GM23338 (cell line): ENCODE data around the gene ANKRD53.

ENCODE experiments used
- CREB1 ChIP-seq: fragments of 250-450 bp; sonication (Bioruptor Pico); IDR thresholded peaks from 2 replicates; pipeline ENCODE4 v1.5.0; 2020; ENCODE audit warnings: low read depth, mild to moderate bottlenecking, moderate library complexity
- EZH2 ChIP-seq: fragments of 200-600 bp; sonication (generic); IDR thresholded peaks from one replicate; pipeline ENCODE4 v1.8.0; 2017; ENCODE audit warnings: antibody characterized with exemption, mild to moderate bottlenecking, low read depth; ENCODE audit not compliant: unreplicated experiment
- EZH2phosphoT487 ChIP-seq: fragments of 200-600 bp; sonication (generic); IDR thresholded peaks from one replicate; pipeline ENCODE4 v1.8.1; 2018; ENCODE audit warnings: antibody characterized with exemption; ENCODE audit not compliant: unreplicated experiment
- JUNB ChIP-seq: IDR thresholded peaks from one replicate; pipeline ENCODE4 v1.6.1; 2016; ENCODE audit warnings: antibody characterized with exemption; ENCODE audit not compliant: unreplicated experiment
- POLR2AphosphoS5 ChIP-seq: IDR thresholded peaks from 2 replicates; pipeline ENCODE4 v1.6.1; 2016; ENCODE audit warnings: antibody characterized with exemption, low read depth
- STAT1 ChIP-seq: IDR thresholded peaks from one replicate; pipeline ENCODE4 v1.6.1; 2016; ENCODE audit warnings: antibody characterized with exemption; ENCODE audit not compliant: unreplicated experiment
- ZNF114 ChIP-seq: fragments of 250-450 bp; sonication (Bioruptor Pico); IDR thresholded peaks from 2 replicates; pipeline ENCODE4 v1.5.0; 2020; ENCODE audit warnings: mild to moderate bottlenecking, moderate library complexity
- TF ChIP-seq, protein P1 (sequence below), 2 experiments: fragments of 200-600 bp in 1 of 2; sonication (generic) in 1 of 2; conservative IDR thresholded peaks; 2 replicates each; pipeline versions ENCODE4 v1.5.1 to v1.6.1; 2016 to 2017; ENCODE audit warnings: antibody characterized with exemption in 2 of 2, low read depth in 2 of 2, mild to moderate bottlenecking in 2 of 2, moderate library complexity in 1 of 2
- TF ChIP-seq, protein P2 (sequence below): IDR thresholded peaks from one replicate; pipeline ENCODE4 v1.6.1; 2018; ENCODE audit warnings: antibody characterized with exemption; ENCODE audit not compliant: unreplicated experiment
- TF ChIP-seq, protein P3 (sequence below): fragments of 250-450 bp; sonication (Bioruptor Pico); IDR thresholded peaks from 2 replicates; pipeline ENCODE4 v1.5.0; 2020; ENCODE audit warnings: mild to moderate bottlenecking, moderate library complexity
- TF ChIP-seq, protein P4 (sequence below): IDR thresholded peaks from 2 replicates; pipeline ENCODE4 v1.6.1; 2016; ENCODE audit warnings: antibody characterized with exemption

DNA sequence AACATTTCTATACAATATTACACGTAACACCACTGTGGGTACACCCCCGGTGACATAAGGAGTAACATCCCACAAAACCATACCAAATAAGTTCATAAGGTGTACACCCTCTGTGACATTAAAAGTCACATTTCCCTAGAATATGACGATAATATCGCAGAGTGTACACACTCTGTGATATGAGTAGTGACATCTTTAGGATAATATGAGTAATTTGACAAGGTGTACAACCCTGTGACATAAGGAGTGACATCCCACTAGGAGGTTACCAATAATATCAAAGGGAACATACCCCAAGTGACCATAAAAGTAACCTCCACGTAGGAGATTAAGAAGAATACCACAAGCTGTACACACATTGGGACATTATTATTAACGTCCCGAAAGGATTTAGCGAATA lies 40.2 kb downstream of the ANKRD53 start:
- TF ChIP-seq, protein P1, sequence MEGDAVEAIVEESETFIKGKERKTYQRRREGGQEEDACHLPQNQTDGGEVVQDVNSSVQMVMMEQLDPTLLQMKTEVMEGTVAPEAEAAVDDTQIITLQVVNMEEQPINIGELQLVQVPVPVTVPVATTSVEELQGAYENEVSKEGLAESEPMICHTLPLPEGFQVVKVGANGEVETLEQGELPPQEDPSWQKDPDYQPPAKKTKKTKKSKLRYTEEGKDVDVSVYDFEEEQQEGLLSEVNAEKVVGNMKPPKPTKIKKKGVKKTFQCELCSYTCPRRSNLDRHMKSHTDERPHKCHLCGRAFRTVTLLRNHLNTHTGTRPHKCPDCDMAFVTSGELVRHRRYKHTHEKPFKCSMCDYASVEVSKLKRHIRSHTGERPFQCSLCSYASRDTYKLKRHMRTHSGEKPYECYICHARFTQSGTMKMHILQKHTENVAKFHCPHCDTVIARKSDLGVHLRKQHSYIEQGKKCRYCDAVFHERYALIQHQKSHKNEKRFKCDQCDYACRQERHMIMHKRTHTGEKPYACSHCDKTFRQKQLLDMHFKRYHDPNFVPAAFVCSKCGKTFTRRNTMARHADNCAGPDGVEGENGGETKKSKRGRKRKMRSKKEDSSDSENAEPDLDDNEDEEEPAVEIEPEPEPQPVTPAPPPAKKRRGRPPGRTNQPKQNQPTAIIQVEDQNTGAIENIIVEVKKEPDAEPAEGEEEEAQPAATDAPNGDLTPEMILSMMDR (conservative IDR thresholded peaks at IDR 0.05; ENCODE audit: low read depth in 2 of 2), result no peak
- TF ChIP-seq EZH2 (no peak), STAT1 (no peak), EZH2phosphoT487 (no peak), POLR2AphosphoS5 (no peak), CREB1 (CRISPR knock-in tag) (no peak), ZNF114 (no peak), JUNB (no peak)
- TF ChIP-seq, protein P2, sequence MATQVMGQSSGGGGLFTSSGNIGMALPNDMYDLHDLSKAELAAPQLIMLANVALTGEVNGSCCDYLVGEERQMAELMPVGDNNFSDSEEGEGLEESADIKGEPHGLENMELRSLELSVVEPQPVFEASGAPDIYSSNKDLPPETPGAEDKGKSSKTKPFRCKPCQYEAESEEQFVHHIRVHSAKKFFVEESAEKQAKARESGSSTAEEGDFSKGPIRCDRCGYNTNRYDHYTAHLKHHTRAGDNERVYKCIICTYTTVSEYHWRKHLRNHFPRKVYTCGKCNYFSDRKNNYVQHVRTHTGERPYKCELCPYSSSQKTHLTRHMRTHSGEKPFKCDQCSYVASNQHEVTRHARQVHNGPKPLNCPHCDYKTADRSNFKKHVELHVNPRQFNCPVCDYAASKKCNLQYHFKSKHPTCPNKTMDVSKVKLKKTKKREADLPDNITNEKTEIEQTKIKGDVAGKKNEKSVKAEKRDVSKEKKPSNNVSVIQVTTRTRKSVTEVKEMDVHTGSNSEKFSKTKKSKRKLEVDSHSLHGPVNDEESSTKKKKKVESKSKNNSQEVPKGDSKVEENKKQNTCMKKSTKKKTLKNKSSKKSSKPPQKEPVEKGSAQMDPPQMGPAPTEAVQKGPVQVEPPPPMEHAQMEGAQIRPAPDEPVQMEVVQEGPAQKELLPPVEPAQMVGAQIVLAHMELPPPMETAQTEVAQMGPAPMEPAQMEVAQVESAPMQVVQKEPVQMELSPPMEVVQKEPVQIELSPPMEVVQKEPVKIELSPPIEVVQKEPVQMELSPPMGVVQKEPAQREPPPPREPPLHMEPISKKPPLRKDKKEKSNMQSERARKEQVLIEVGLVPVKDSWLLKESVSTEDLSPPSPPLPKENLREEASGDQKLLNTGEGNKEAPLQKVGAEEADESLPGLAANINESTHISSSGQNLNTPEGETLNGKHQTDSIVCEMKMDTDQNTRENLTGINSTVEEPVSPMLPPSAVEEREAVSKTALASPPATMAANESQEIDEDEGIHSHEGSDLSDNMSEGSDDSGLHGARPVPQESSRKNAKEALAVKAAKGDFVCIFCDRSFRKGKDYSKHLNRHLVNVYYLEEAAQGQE, result no peak
- TF ChIP-seq, protein P3, sequence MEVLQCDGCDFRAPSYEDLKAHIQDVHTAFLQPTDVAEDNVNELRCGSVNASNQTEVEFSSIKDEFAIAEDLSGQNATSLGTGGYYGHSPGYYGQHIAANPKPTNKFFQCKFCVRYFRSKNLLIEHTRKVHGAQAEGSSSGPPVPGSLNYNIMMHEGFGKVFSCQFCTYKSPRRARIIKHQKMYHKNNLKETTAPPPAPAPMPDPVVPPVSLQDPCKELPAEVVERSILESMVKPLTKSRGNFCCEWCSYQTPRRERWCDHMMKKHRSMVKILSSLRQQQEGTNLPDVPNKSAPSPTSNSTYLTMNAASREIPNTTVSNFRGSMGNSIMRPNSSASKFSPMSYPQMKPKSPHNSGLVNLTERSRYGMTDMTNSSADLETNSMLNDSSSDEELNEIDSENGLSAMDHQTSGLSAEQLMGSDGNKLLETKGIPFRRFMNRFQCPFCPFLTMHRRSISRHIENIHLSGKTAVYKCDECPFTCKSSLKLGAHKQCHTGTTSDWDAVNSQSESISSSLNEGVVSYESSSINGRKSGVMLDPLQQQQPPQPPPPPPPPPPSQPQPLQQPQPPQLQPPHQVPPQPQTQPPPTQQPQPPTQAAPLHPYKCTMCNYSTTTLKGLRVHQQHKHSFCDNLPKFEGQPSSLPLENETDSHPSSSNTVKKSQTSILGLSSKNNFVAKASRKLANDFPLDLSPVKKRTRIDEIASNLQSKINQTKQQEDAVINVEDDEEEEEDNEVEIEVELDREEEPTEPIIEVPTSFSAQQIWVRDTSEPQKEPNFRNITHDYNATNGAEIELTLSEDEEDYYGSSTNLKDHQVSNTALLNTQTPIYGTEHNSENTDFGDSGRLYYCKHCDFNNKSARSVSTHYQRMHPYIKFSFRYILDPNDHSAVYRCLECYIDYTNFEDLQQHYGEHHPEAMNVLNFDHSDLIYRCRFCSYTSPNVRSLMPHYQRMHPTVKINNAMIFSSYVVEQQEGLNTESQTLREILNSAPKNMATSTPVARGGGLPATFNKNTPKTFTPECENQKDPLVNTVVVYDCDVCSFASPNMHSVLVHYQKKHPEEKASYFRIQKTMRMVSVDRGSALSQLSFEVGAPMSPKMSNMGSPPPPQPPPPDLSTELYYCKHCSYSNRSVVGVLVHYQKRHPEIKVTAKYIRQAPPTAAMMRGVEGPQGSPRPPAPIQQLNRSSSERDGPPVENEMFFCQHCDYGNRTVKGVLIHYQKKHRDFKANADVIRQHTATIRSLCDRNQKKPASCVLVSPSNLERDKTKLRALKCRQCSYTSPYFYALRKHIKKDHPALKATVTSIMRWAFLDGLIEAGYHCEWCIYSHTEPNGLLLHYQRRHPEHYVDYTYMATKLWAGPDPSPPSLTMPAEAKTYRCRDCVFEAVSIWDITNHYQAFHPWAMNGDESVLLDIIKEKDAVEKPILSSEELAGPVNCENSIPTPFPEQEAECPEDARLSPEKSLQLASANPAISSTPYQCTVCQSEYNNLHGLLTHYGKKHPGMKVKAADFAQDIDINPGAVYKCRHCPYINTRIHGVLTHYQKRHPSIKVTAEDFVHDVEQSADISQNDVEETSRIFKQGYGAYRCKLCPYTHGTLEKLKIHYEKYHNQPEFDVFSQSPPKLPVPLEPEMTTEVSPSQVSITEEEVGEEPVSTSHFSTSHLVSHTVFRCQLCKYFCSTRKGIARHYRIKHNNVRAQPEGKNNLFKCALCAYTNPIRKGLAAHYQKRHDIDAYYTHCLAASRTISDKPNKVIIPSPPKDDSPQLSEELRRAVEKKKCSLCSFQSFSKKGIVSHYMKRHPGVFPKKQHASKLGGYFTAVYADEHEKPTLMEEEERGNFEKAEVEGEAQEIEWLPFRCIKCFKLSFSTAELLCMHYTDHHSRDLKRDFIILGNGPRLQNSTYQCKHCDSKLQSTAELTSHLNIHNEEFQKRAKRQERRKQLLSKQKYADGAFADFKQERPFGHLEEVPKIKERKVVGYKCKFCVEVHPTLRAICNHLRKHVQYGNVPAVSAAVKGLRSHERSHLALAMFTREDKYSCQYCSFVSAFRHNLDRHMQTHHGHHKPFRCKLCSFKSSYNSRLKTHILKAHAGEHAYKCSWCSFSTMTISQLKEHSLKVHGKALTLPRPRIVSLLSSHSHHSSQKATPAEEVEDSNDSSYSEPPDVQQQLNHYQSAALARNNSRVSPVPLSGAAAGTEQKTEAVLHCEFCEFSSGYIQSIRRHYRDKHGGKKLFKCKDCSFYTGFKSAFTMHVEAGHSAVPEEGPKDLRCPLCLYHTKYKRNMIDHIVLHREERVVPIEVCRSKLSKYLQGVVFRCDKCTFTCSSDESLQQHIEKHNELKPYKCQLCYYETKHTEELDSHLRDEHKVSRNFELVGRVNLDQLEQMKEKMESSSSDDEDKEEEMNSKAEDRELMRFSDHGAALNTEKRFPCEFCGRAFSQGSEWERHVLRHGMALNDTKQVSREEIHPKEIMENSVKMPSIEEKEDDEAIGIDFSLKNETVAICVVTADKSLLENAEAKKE, result no peak
- TF ChIP-seq, protein P4, sequence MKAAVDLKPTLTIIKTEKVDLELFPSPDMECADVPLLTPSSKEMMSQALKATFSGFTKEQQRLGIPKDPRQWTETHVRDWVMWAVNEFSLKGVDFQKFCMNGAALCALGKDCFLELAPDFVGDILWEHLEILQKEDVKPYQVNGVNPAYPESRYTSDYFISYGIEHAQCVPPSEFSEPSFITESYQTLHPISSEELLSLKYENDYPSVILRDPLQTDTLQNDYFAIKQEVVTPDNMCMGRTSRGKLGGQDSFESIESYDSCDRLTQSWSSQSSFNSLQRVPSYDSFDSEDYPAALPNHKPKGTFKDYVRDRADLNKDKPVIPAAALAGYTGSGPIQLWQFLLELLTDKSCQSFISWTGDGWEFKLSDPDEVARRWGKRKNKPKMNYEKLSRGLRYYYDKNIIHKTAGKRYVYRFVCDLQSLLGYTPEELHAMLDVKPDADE, result no peak
